PC-3 (cell line): ENCODE data around the gene TBXAS1. TPM values are rescaled to one million over a fixed set of nuclear protein-coding genes. Genes with fewer than 3 reads are reported as not detected.

Experiments used
- ATAC-seq: fragments of 200-7000 bp; cut with Tn5 transposase; 2 replicates; pipeline ENCODE4 v1.9.1; 2020; ENCODE audit warnings: mild to moderate bottlenecking, moderate library complexity
- BruUV-seq: library from RNA; stranded (reverse); fragments of 400-500 nt; replicated peaks from 2 replicates; lab custom pipeline; 2021; lab: Mats Ljungman, UMichigan
- CTCF ChIA-PET: fragments of 300-600 bp; sonication (Branson Sonifier 250); formaldehyde crosslinking; loops from one replicate; lab custom pipeline; 2022; ENCODE audit warnings: antibody characterized with exemption; lab: Charles Lee
- POLR2A ChIA-PET: fragments of 300-600 bp; sonication (Branson Sonifier 250); formaldehyde crosslinking; loops from one replicate; lab custom pipeline; 2022; ENCODE audit warnings: antibody characterized with exemption; ENCODE audit not compliant: unreplicated experiment; lab: Charles Lee
- DNase-seq: peaks from one replicate; pipeline ENCODE4 v3.0.0-alpha.2; 2015
- H2AFZ ChIP-seq: fragments of 300-600 bp; sonication (generic); 2 replicates; pipeline ENCODE4 v1.6.0; 2016; ENCODE audit warnings: antibody characterized with exemption, low read length
- H3F3A ChIP-seq: fragments of 300-600 bp; sonication (generic); one replicate; pipeline ENCODE4 v1.6.0; 2017; ENCODE audit warnings: antibody characterized with exemption, low read length, control low read depth, mild to moderate bottlenecking; ENCODE audit not compliant: unreplicated experiment
- H3K27ac ChIP-seq: fragments of 300-600 bp; sonication (generic); 2 replicates; pipeline ENCODE4 v1.5.1; 2016; ENCODE audit warnings: mild to moderate bottlenecking, low read length
- H3K27me3 ChIP-seq: fragments of 300-600 bp; sonication (generic); 2 replicates; pipeline ENCODE4 v1.6.1; 2016; ENCODE audit warnings: low read length, mixed read lengths
- H3K36me3 ChIP-seq: fragments of 300-600 bp; sonication (generic); 2 replicates; pipeline ENCODE4 v1.6.1; 2016; ENCODE audit warnings: low read depth, mixed run types, low read length, mixed read lengths
- H3K4me1 ChIP-seq: fragments of 300-600 bp; sonication (generic); 2 replicates; pipeline ENCODE4 v1.5.1; 2016; ENCODE audit warnings: low read length; ENCODE audit not compliant: insufficient read depth
- H3K4me2 ChIP-seq: fragments of 300-600 bp; sonication (generic); 2 replicates; pipeline ENCODE4 v1.6.0; 2016; ENCODE audit warnings: low read length
- H3K4me3 ChIP-seq: fragments of 300-600 bp; sonication (generic); 2 replicates; pipeline ENCODE4 v1.5.1; 2016; ENCODE audit warnings: mild to moderate bottlenecking, low read length, mixed read lengths
- H3K79me2 ChIP-seq: fragments of 300-600 bp; sonication (generic); 2 replicates; pipeline ENCODE4 v1.6.1; 2017; ENCODE audit warnings: low read length, mixed read lengths
- H3K9ac ChIP-seq: fragments of 300-600 bp; sonication (generic); 2 replicates; pipeline ENCODE4 v1.6.0; 2016; ENCODE audit warnings: mild to moderate bottlenecking, low read length
- H3K9me2 ChIP-seq: fragments of 300-600 bp; sonication (generic); replicated peaks from 2 replicates; pipeline ENCODE4 v1.6.1; 2016; ENCODE audit warnings: mixed run types, low read length, mixed read lengths
- H3K9me3 ChIP-seq: fragments of 300-600 bp; sonication (generic); 2 replicates; pipeline ENCODE4 v1.6.1; 2016; ENCODE audit warnings: low read length, mixed read lengths
- H4K20me1 ChIP-seq: fragments of 300-600 bp; sonication (generic); 2 replicates; pipeline ENCODE4 v1.6.1; 2016; ENCODE audit warnings: low read length, mixed read lengths
- CTCF ChIP-seq: fragments of 300-600 bp; sonication (generic); conservative IDR thresholded peaks from 2 replicates; pipeline ENCODE4 v1.5.1; 2017; ENCODE audit warnings: antibody characterized with exemption, low read depth, mild to moderate bottlenecking, low read length
- EZH2 ChIP-seq: fragments of 300-600 bp; sonication (generic); IDR thresholded peaks from one replicate; pipeline ENCODE4 v1.6.1; 2017; ENCODE audit warnings: antibody characterized with exemption, mild to moderate bottlenecking, low read length; ENCODE audit not compliant: unreplicated experiment
- EZH2phosphoT487 ChIP-seq: fragments of 300-600 bp; sonication (generic); IDR thresholded peaks from 2 replicates; pipeline ENCODE4 v1.6.1; 2018; ENCODE audit warnings: mild to moderate bottlenecking, antibody characterized with exemption, low read length, borderline replicate concordance
- intact Hi-C: fragments of 100-400 bp; cut with micrococcal nuclease; formaldehyde crosslinking; loops from 2 replicates; pipeline ENCODE4 v1.9.0; 2023
- total RNA-seq: library from RNA; depleted of rRNA; stranded (reverse); fragments of >200 nt; gene quantifications from 2 replicates; pipeline ENCODE4 v1.2.3, GENCODE V29; 2014

Gene TBXAS1
- total RNA-seq, 1 experiment from 2014 or later = 21.8 TPM

GRCh38 chr7:139871331-139871730 is 42.3 kb downstream of the TBXAS1 start:
- Histone ChIP-seq H2AFZ (no peak overlapping the region), H3K4me1 (no peaks in the 10 kb centered on the region), H3K9me2 (no peaks in the 10 kb centered on the region), H3K4me3 (no peak overlapping the region), H3K27me3 (no peaks in the 10 kb centered on the region), H3K9me3 (no peaks in the 10 kb centered on the region), H3K4me2 (no peak overlapping the region), H3F3A (no peaks in the 10 kb centered on the region), H3K79me2 (no peaks in the 10 kb centered on the region), H4K20me1 (no peaks in the 10 kb centered on the region), H3K27ac (no peak overlapping the region), H3K36me3 (no peaks in the 10 kb centered on the region), H3K9ac (no peak overlapping the region)
- CTCF ChIA-PET = no interaction called here
- TF ChIP-seq EZH2phosphoT487 (no peak), EZH2 (no peak), CTCF (no peak)
- intact Hi-C loops = no loop called here
- DNase-seq (no peak), ATAC-seq (no peak)
- POLR2A ChIA-PET = no interaction called here
- BruUV-seq = no TSS peak

- ChIA-PET POLR2A (no interaction called here), CTCF (no interaction called here)
- TF ChIP-seq EZH2phosphoT487 (no peak), EZH2 (no peak), CTCF (no peak)
- ATAC-seq = no peak
- no peaks in the 10 kb centered on the region for H3K36me3 ChIP-seq
- H4K20me1 ChIP-seq = no peaks in the 10 kb centered on the region
- no peaks in the 10 kb centered on the region for H3K27me3 ChIP-seq
- no peak overlapping the region for H2AFZ ChIP-seq
- no peak overlapping the region for H3K4me3 ChIP-seq
- H3K9me3 ChIP-seq = no peaks in the 10 kb centered on the region
- no peak overlapping the region for H3K27ac ChIP-seq
- no peaks in the 10 kb centered on the region for H3K79me2 ChIP-seq
- H3K9ac ChIP-seq = no peak overlapping the region
- DNase-seq = no peak
- no peaks in the 10 kb centered on the region; the same call in 1 of the 2 replicates for H3K4me1 ChIP-seq
- H3K4me2 ChIP-seq = no peak overlapping the region
- BruUV-seq = no TSS peak
- no peaks in the 10 kb centered on the region for H3F3A ChIP-seq
- intact Hi-C loops = no loop called here
- no peaks in the 10 kb centered on the region for H3K9me2 ChIP-seq
Measured at GRCh38 chr7:139871820-139872219, 42.8 kb downstream of the TBXAS1 start.

- Histone ChIP-seq H3K9me3 (no peaks in the 10 kb centered on the region), H3K4me2 (no peak overlapping the region), H4K20me1 (no peaks in the 10 kb centered on the region), H3F3A (no peaks in the 10 kb centered on the region), H3K4me1 (peaks cover 6% of the 10 kb centered on the region; the same call in 1 of the 2 replicates), H3K9me2 (no peaks in the 10 kb centered on the region), H3K79me2 (no peaks in the 10 kb centered on the region), H3K36me3 (no peaks in the 10 kb centered on the region), H3K27ac (no peak overlapping the region), H2AFZ (no peak overlapping the region), H3K4me3 (no peak overlapping the region), H3K9ac (no peak overlapping the region), H3K27me3 (no peaks in the 10 kb centered on the region)
- POLR2A ChIA-PET = no interaction called here
- DNase-seq (no peak), ATAC-seq (no peak)
- CTCF ChIA-PET = no interaction called here
- TF ChIP-seq EZH2 = no peak
- TF ChIP-seq EZH2phosphoT487 = no peak
- no peak for TF ChIP-seq CTCF
- intact Hi-C loops = no loop called here
- no TSS peak for BruUV-seq
Measured at GRCh38 chr7:139873593-139874301, 44.7 kb downstream of the TBXAS1 start.
